Muscle of back (tissue), 13 donors: ENCODE data around the gene TIMM13. TPM values are rescaled to one million over a fixed set of nuclear protein-coding genes. Genes with fewer than 3 reads are reported as not detected.
"Not testable (repeated sequence)": the region's sequence is repeated elsewhere in the genome, so short reads cannot be mapped to it uniquely, and the experiment has no call there.

ENCODE experiments used
- DNase-seq, 3 donors: peaks; one replicate each; pipeline versions ENCODE4 v3.0.0 to v3.0.0-alpha.2; 2013
- long read RNA-seq, 9 donors: transcript quantifications; one replicate each; lab custom pipeline, GENCODE V29; 2026
- polyA plus RNA-seq, 10 donors: library from polyadenylated mRNA; unstranded; fragments of 120-200 nt; gene quantifications; one replicate each; pipeline ENCODE4 v1.2.1, GENCODE V29; 2013; ENCODE audit not compliant: insufficient read length in 10 of 10

Gene TIMM13
- 100 to 1,000 TPM in 2 of 10 donors, 10 to 100 TPM in 8; 56.2 to 113 (median 73.8) TPM for polyA plus RNA-seq
- long read RNA-seq, donor 1, transcript TIMM13-201 (3 exons, 1,973 nt): major isoform, 98 of 98 reads
- long read RNA-seq, donor 1, partial matches to known transcripts: 0 of 98 reads
- long read RNA-seq, donor 1, other reads (novel, unspliced or antisense): 0 of 98 reads
- long read RNA-seq, donor 2, transcript TIMM13-201 (3 exons, 1,973 nt): major isoform, 85 of 90 reads
- long read RNA-seq, donor 2, partial matches to known transcripts: 0 of 90 reads
- long read RNA-seq, donor 2, other reads (novel, unspliced or antisense): 5 of 90 reads
- long read RNA-seq, donor 3: 0 reads
- long read RNA-seq, donor 4, transcript TIMM13-201 (3 exons, 1,973 nt): major isoform, 84 of 84 reads
- long read RNA-seq, donor 4, partial matches to known transcripts: 0 of 84 reads
- long read RNA-seq, donor 4, other reads (novel, unspliced or antisense): 0 of 84 reads
- long read RNA-seq, donor 5, transcript TIMM13-201 (3 exons, 1,973 nt): major isoform, 129 of 135 reads
- long read RNA-seq, donor 5, partial matches to known transcripts: 0 of 135 reads
- long read RNA-seq, donor 5, other reads (novel, unspliced or antisense): 5 of 135 reads
- long read RNA-seq, donor 6, transcript TIMM13-201 (3 exons, 1,973 nt): major isoform, 108 of 114 reads
- long read RNA-seq, donor 6, partial matches to known transcripts: 0 of 114 reads
- long read RNA-seq, donor 6, other reads (novel, unspliced or antisense): 6 of 114 reads
- long read RNA-seq, donor 7, transcript TIMM13-201 (3 exons, 1,973 nt): major isoform, 79 of 79 reads
- long read RNA-seq, donor 7, partial matches to known transcripts: 0 of 79 reads
- long read RNA-seq, donor 7, other reads (novel, unspliced or antisense): 0 of 79 reads
- long read RNA-seq, donor 8, transcript TIMM13-201 (3 exons, 1,973 nt): major isoform, 79 of 84 reads
- long read RNA-seq, donor 8, partial matches to known transcripts: 5 of 84 reads
- long read RNA-seq, donor 8, other reads (novel, unspliced or antisense): 0 of 84 reads
- long read RNA-seq, donor 9, transcript TIMM13-201 (3 exons, 1,973 nt): major isoform, 8 of 8 reads
- long read RNA-seq, donor 9, partial matches to known transcripts: 0 of 8 reads
- long read RNA-seq, donor 9, other reads (novel, unspliced or antisense): 0 of 8 reads

- DNase-seq: peak; percentile 97 to 100 (median 99)
Observed at GRCh38 chr19:2427429-2428320, at the start of gene TIMM13. Gene TIMM13, minus strand, starts transcription at chr19:2427586. Its CDS starts 53 bp downstream, at chr19:2427533.

GRCh38 chr19:2476451-2477140, 49.2 kb upstream of the TIMM13 start:
- DNase-seq: peak in 1 of 3 donors; percentile 65

GRCh38 chr19:2475702-2476450, 48.5 kb upstream of the TIMM13 start, which contains the start of gene GADD45B:
Gene GADD45B, plus strand, starts transcription at chr19:2476127. Its CDS starts 232 bp downstream, at chr19:2476359.
- peak; percentile 98 for DNase-seq

GRCh38 chr19:2475018-2475701, 47.8 kb upstream of the TIMM13 start:
- peak in 1 of 3 donors; percentile 41 for DNase-seq

GRCh38 chr19:2474232-2475017, 47.0 kb upstream of the TIMM13 start:
- DNase-seq: peak; percentile 87 to 94 (median 92)

GRCh38 chr19:2469915-2470200, 42.5 kb upstream of the TIMM13 start:
- DNase-seq: not testable (repeated sequence)

- peak in 2 of 3 donors; percentile 74 to 88 for DNase-seq
Observed at GRCh38 chr19:2469102-2469914, 41.9 kb upstream of the TIMM13 start.

GRCh38 chr19:2468596-2468995, 41.2 kb upstream of the TIMM13 start:
- no peak for DNase-seq

- DNase-seq: no peak
Observed at GRCh38 chr19:2464389-2464788, 37.0 kb upstream of the TIMM13 start.

GRCh38 chr19:2463694-2464093, 36.3 kb upstream of the TIMM13 start:
- DNase-seq: not testable (repeated sequence)

- peak; percentile 93 to 98 (median 97) for DNase-seq
Observed at GRCh38 chr19:2462635-2463421, 35.4 kb upstream of the TIMM13 start.

- DNase-seq: peak; percentile 74 to 89 (median 79)
Observed at GRCh38 chr19:2461751-2462634, 34.6 kb upstream of the TIMM13 start.

GRCh38 chr19:2460245-2460644, 32.9 kb upstream of the TIMM13 start:
- DNase-seq: no peak

- not testable (repeated sequence) for DNase-seq
Observed at GRCh38 chr19:2458776-2459175, 31.4 kb upstream of the TIMM13 start.

GRCh38 chr19:2458054-2458453, 30.7 kb upstream of the TIMM13 start:
- no peak for DNase-seq
